GM19397 (cell line): Measurements from ENCODE around the gene NIF3L1.

Experiments
- ATAC-seq: cut with Tn5 transposase; IDR thresholded peaks from one replicate; pipeline ENCODE4 v1.9.1; 2021; ENCODE audit warnings: mild to moderate bottlenecking, moderate library complexity; ENCODE audit not compliant: unreplicated experiment

Gene NIF3L1, protein sequence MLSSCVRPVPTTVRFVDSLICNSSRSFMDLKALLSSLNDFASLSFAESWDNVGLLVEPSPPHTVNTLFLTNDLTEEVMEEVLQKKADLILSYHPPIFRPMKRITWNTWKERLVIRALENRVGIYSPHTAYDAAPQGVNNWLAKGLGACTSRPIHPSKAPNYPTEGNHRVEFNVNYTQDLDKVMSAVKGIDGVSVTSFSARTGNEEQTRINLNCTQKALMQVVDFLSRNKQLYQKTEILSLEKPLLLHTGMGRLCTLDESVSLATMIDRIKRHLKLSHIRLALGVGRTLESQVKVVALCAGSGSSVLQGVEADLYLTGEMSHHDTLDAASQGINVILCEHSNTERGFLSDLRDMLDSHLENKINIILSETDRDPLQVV

DNA sequence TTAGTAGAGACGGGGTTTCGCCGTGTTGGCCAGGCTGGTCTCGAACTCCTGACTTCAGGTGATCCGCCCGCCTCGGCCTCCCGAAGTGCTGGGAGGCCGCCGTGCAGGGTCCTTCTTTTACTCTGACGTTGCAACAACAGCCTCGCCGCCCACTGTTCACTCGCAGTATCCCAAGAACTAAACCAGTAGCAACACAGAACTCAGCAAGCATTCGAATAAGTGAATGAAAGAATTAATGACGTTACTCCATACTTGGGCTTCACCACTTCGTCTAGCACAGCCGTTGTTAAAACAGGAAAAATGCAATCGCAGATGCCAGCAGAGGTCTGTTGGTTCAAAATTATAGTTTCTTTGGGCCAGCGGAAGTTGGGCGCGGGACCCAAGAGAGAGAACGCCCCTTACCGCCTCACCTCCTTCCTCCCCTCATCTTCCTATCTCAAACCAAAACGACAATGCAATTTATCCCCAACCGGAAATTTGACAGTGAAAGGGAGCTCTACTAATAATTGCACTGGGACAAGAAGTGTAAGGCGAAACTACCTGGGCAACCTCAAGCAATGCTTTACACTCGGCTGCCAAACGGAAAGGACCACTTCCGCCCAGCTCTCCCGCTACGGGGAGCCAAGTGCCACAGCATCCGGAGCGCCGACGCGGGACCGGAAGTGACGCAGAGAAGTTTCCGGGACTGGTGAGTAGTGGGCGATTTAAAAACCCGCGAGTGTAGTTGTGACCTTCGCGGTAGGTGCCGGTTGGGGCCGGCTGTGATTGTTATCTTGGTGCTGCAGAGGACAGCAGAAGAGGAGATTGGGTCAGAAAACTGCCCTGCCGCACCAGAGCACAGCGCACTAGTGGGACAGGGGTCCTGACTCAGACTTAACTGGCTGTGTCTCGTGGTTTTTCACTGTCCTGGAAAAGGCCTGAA, at the start of gene NIF3L1, which contains the start of gene PPIL3:
Gene NIF3L1, plus strand, starts transcription at position 668 of the 922 bp plus-strand sequence. CDS start 2,573 bp downstream, outside the sequence.
Gene PPIL3, minus strand, starts transcription at position 374 of the 922 bp plus-strand sequence. CDS start 1,462 bp downstream, outside the sequence.
- peak; percentile 88 for ATAC-seq

DNA sequence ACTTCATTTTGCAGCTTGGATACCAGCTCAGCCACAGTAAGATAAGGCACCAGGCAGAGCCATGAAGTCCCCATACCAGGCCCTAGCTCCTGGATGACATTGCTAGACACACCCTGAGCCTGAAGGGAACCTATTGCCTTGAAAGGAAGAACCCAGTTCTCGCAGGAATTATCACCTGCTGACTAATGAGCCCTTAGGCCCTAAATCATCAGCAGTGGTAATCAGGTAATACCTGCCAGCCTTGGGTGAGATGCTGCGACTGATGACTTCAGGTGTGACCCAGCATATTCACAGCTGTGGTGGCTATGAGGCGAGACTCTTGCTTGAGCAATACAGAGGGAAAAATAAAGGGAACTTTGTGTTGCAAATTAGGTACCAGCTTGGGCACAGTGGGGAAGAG, 49.7 kb upstream of the NIF3L1 start:
- ATAC-seq = no peak

DNA sequence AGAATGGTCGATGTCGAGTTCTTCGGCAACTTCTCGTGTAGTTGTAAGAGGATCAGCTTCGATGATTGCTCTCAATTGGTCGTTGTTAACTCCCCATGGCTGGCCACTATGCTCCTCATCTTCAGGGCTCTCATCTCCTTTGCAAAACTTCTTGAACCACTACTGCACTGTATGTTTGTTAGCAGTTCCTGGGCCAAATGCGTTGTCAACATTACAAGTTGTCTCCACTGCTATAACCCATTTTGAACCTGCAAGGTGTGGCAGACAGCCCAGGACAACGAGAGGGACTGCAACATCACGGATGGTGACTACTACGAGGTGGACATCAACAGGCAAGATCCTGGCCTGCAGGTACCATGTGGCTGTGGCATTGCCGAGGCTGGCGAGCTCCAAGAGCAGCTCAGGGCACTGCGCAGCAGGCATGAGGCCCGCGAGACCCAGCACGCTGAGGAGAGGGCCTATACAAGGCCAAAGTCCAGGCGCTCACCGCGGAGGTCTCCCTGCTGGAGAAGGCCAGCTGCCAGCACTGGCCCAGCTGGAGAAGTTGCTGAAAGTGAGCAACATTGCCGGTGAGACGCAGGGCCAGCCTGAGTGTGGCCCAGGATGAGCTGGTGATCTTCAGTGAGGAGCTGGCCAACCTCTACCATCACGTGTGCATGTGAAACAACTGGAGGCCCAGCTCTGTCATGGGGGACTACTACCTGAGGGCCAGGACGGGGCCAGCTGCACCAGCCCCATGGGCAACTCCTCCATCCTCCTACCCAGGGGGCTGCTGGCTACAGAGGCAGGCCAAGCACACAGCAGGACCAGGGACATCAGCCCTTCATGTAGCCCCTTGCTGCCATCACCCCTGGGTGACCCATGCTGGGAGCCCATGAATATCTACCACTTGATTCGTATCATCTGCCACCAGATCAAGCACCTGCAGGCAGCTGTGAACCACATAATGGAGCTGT, 44.9 kb upstream of the NIF3L1 start:
- no peak for ATAC-seq

DNA sequence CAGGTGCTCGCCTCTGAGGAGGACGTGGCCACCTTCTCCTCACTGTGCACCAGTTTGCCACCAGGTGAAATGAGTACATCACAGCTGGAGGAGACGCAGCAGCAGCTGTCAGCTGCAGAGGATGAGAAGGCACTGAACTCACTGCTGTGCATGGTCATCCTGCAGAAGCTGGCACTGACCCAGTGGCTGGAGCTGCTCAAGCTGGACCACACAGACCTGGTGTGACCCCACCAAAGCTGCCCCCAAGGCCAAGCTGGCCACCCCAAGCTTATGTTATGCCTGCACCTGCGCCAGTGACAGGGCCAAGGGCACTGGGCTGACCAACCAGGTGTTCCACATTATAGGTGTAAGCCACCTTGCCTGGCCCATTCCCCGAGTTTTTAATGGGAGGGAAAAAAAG, 44.0 kb upstream of the NIF3L1 start:
- no peak for ATAC-seq

DNA sequence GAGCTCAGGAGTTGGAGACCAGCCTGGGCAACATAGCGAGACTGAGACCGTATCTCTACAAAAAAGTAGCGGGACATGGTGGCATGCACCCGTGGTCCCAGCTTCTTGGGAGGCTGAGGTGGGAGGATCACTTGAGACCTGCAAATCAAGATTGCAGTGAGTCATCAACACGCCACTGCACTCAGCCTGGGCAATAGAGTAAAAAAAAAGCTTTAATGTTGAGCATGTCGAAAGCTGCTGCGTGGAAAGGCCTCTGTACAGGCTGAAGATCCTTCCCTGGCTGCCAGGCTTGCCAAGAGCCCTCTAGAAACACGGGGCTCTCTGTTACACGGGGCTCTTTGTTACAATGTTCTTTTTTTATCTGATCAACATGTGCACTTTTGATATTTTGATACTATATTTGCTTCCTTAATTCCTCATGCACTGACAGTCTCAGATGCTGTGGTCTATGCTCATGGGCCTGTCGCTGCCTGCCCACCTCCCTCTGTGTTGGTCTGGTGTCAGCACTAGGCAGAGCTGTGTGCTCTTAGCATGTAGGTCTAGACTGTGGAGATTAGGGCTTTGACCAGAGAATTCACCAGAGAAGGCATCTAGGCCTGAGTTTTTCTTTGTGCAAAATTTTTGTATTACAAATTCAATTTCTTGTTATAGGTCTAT, 43.4 kb upstream of the NIF3L1 start:
- ATAC-seq = no peak

DNA sequence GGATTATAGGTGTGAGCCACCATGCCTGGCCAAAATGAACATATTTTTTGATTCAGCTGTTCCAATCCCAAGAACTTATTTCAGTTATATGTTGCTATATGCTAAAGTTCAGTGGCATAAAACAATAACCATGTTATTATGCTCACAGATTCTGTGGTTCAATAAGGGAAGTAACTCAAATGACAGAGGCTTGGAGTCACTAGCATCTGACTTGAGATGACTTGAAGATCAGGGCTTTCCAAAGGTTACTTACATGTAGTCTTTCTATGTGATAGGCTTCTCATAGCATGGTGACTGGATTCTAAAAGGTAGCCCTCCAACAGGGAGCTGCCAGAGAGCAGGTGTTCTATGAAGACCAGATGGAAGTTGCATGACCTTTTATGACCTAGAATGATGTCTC, 41.9 kb upstream of the NIF3L1 start:
- ATAC-seq = no peak

DNA sequence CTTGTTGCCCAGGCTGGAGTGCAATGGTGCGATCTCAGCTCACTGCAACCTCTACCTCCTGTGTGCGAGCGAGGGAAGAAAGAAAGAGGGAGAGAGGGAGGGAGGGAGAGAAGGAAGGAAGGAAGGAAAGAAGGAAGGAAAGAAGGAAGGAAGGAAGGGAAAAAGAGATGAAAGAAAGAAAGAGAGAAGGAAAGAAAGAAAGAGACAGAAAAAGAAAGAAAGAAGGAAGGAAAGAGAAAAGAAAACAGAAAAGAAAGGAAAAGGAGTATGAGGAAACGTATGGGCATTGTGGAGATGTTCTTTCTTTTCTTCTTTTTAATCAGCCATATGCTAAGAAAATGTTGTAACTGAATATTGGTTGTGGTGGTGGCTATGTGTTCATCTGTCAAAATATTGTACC, 41.2 kb upstream of the NIF3L1 start:
- ATAC-seq = no peak

DNA sequence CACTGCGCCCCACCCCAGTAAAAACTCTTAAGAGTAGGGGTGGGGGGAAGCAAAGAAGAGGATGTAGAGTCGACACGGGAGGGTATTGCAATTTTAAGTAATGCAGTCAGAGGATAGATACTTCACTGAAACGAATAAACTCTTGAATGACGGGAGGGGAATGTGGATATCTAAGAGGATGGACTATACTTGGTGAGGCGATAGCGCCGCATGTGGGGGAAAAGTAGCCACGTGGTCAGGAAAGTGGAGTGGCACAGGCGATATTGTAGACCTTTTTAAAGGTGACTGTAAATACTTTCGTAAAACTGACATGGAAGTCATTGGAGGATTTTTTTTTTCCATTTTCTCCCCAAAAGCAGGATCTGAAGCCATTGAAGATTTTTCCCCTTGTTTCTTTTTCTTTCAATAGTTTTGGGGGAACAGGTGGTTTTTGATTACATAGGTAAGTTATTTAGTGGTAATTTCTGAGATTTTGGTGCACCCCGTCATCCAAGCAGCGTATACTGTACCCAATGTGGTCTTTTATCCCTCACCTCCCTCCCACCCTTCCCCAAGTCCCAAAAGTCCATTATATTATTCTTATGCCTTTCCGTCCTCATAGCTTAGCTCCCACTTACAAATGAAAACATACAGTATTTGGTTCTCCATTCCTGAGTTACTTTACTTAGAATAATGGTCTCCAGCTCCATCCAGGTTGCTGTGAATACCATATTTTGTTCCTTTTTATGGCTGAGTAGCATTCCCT, 38.5 kb upstream of the NIF3L1 start:
- ATAC-seq = no peak

DNA sequence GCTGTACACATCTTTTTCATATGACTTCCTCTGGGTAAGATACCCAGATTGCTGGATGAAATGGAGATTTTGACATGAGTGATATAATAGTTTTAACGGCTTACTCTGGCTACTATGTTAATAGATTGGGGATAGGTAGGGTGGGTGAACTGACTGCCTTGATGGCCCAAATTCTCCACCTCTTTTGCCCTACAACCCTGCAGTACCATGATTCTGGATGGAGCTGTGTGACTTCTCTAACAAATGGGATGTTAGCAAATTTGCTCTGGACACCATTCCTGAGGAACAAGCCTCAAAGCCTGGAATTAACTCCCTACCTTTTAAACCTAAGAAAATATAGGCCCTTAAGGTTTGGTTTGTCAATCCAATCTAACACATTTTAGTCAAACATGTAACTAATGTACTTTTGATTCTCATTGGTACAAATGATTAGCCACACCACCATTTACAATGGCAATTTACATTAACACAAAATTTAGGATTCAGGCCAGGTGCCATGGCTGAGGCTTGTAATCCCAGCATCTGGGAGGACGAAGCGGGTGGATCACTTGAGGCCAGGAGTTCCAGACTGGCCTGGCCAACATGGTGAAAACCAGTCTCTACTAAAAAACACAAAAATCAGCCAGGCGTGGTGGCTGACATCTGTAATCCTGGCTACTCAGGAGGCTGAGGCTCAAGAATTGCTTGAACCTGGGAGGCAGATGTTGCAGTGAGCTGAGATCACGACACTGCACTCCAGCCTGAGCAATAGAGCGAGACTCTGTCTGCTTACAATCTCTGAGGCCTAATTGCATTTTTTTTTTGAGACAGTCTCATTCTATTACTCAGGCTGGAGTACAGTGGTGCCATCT, 37.5 kb upstream of the NIF3L1 start:
- ATAC-seq = no peak

DNA sequence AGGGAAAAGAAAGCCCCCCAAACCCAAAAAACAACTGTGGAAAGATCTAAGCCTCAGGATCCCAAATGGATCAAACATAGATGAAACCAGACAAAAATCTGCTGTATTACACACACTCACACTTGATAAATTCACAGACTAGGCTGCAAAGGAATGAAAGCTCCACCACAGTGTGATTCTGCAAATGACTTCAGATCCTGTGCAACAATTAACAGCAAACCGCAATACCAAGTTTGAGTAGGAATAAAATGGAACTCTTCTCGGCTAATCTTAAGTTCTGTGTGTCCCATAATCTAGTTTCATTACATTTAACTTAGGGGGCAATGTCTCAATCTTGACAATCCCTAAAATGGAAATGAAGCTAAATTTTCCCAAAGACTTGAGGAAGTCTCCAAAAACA, 36.6 kb upstream of the NIF3L1 start:
- no peak for ATAC-seq

DNA sequence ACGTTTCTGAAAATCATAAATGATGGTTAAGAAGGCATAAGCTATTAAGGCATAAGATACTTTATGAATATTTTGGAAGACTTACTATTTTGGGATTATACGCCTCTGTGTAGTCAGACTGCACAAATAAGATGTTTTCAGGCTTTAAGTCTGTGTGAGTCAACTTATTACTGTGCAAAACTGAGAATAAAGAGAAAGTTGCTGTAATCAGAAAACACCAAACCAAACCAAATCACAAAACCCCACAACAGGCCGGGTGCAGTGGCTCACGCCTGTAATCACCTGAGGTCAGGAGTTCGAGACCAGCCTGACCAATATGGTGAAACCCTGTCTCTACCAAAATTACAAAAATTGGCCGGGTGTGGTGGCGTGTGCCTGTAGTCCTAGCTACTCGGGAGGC, 32.4 kb upstream of the NIF3L1 start:
- no peak for ATAC-seq

DNA sequence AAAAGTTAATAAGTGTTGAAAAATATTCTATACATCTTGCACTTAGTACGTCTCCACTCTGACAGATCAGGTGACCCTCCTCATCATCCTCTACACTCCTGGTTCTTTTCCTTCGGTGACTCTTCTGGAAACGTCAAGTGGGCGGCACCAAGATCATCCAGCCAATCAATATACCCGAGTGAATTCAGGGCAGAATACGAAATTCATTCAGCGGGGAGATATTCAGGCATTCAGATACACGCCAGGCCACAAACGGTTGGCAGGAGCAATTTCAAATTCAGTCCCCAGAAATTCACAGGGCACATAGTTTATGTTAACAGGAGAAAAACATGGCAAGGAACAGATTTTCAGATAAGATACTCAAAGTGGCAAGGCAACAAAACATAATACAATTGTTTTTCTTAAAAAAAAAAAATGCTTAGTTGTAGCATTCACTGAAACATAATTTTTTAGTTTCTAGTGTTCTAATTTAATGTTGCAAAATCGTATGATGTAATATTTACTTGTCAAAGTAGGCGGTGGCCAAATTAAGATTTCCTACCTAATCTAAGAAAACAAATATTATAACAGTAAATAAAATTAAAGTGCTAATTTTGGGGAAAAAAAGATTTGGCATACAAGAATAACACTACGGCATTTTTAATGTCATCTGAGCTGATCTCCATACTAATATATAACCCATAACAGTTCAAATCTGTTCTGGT, 28.9 kb upstream of the NIF3L1 start:
- ATAC-seq = no peak

DNA sequence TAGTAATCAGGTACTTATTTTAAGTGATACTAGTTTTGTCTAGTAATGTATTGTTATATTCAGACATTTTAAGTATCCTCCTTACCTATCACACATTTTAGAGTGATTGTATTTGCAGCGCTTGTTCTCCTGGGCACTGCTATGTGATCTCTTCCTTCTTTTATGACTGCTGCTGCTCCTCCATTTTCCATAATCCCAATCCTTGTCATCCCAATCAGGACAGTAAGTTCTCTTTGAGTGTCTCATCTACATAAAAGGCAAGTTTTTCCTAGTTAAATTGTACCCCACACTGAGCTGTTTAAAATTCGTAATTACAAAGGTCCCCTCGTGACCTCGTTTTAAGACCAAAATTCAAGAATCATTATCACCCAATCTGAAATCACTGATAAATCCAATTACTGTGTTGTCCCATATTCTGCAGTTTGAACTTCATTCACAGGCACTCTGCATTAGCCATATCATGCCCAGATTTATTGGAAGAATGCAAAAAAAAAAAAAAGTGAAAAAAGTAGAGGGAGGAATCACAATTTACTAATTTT, 27.5 kb upstream of the NIF3L1 start:
- ATAC-seq = no peak

DNA sequence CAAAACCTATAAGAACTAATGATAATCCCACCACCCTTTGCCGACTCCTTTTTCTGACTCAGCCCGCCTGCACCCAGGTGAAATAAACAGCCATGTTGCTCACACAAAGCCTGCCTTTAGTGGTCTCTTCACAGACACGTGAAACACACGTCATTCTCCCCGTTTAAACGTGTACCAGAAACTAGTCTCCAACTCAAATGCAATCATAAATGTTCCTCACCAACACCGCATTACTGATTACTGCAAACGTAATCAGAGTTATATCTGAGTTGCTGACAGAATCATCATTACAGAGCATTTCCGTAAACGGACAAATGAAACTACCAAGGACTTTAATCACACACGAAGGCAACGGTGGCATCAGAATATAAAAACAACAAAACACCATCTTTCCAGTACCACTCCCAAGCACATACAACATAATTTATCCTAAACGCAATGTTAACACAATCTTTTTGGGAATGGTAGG, 26.6 kb upstream of the NIF3L1 start:
- no peak for ATAC-seq

DNA sequence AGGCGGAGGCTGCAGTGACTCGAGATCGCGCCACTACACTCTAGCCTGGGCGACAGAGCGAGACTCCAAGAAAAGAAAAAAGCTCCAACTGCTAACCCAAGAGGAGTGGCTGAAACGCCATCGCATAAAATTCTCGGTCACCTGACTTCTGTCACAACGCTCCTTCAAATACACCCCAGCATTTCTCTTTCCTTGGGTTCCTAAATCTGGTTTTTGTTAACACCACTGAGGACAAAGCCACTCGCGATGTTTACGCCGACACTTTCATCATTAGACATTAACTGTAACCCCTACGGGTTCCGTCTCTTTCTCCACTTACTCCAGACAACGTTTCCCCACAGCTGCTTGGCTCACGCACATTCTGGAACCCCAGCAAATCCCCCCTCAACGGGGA, 25.4 kb upstream of the NIF3L1 start:
- peak; percentile 9 for ATAC-seq

DNA sequence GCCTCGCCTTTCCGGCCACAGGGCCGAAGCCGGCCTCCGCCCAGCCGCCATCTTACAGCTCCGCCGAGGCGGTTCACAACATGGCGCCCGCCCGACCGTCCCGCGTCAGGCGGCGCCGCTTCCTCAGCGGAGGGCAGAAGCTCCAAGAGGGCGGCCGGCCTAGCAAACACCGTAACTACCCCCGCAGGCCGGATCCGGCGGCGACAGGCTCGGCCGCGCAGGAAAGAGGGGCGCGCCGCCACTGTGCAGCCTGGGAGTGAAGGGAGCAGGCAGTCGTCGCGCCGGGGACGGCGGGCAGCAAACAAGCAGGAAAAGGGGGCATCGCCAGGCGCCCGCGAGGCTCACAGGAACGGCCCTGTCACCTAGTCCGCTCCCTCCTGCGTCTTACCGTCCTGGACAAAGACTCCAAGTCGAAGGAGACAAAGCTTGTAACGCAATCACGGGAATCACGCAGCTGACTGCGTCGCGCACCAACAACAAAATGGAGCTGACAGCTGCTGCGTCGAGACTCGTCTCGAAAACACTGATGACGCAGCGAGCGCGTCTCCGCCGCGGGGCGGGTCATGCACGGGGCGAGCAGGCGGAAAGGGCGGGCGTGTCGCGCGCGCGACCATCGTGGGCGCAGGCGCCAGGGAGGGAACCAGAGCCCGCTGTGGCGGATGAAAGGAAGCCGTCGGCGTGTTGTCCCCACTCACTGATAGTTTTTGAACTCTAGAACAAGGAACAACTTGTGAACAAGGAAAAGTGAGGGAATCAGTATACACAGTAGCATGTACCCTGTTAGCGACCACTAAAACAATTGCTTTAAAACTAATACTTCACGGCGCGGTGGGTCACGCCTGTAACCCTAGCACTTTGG, 24.8 kb upstream of the NIF3L1 start, which contains the start of gene CLK1:
Gene CLK1, minus strand, starts transcription at position 483 of the 859 bp plus-strand sequence. CDS start 2,796 bp downstream, outside the sequence.
- peak; percentile 90 for ATAC-seq
